ENCODE results near the gene TBC1D5.

The TBC1D5 gene

GRCh38 chr3:17238023-17238422 lies 504.4 kb downstream of the TBC1D5 start:
- H3K23ac ChIP-seq (ENCODE audit: low read length in 2 of 2): no peak overlapping the region
- H3K36me3 ChIP-seq (ENCODE audit: control insufficient read depth in 1 of 2, insufficient read depth in 2 of 2, low read depth in 1 of 2, low read length in 2 of 2): peaks cover 0 to 8% of the 10 kb centered on the region in 2 experiments
- H3K14ac ChIP-seq (ENCODE audit: low read length in 2 of 2): no peak overlapping the region
- H3K27me3 ChIP-seq (ENCODE audit: control insufficient read depth in 1 of 2, insufficient read depth in 1 of 2, low read length in 2 of 2): no peaks in the 10 kb centered on the region
- H3K4me1 ChIP-seq (ENCODE audit: control insufficient read depth, insufficient read depth, low read depth, low read length): no peaks in the 10 kb centered on the region
- H2BK120ac ChIP-seq (ENCODE audit: low read depth, low read length): no peak overlapping the region
- H3K9ac ChIP-seq (ENCODE audit: low read length): no peak overlapping the region
- H2BK5ac ChIP-seq (ENCODE audit: low read depth, low read length, poor library complexity, severe bottlenecking): no peak overlapping the region
- H2AFZ ChIP-seq (ENCODE audit: low read depth, low read length): no peak overlapping the region
- no peak overlapping the region for H2BK12ac ChIP-seq (ENCODE audit: low read length in 2 of 2)
- no peaks in the 10 kb centered on the region for H3K9me3 ChIP-seq (ENCODE audit: control insufficient read depth, low read length)
- no peak overlapping the region for H3K4ac ChIP-seq (ENCODE audit: low read depth in 1 of 2, low read length in 2 of 2)
- H2BK15ac ChIP-seq (ENCODE audit: low read depth, poor library complexity, severe bottlenecking): no peak overlapping the region
- no peak overlapping the region for H3K27ac ChIP-seq (ENCODE audit: low read length, poor library complexity, severe bottlenecking)
- H3K18ac ChIP-seq (ENCODE audit: low read depth in 1 of 2, low read length in 2 of 2): no peak overlapping the region
- H4K8ac ChIP-seq (ENCODE audit: low read length): no peak overlapping the region
- DNase-seq: no peak
- no peak overlapping the region for H3K4me2 ChIP-seq (ENCODE audit: low read length, poor library complexity, severe bottlenecking)
- no peak overlapping the region for H4K91ac ChIP-seq (ENCODE audit: low read length)
- no peaks in the 10 kb centered on the region for H3K79me1 ChIP-seq (replicated peaks; ENCODE audit: low read length, poor library complexity, severe bottlenecking)
- no peak overlapping the region for H2AK5ac ChIP-seq (ENCODE audit: low read length, severe bottlenecking)
- H3K4me3 ChIP-seq (ENCODE audit: insufficient read depth in 1 of 2, low read depth in 1 of 2, low read length in 2 of 2): no peak overlapping the region

- H3K4me2 ChIP-seq (ENCODE audit: low read length, poor library complexity, severe bottlenecking): no peak overlapping the region
- H3K36me3 ChIP-seq (ENCODE audit: control insufficient read depth in 1 of 2, insufficient read depth in 2 of 2, low read depth in 1 of 2, low read length in 2 of 2): peaks cover 0 to 8% of the 10 kb centered on the region in 2 experiments
- H3K9me3 ChIP-seq (ENCODE audit: control insufficient read depth, low read length): no peaks in the 10 kb centered on the region
- no peak overlapping the region for H2BK5ac ChIP-seq (ENCODE audit: low read depth, low read length, poor library complexity, severe bottlenecking)
- no peak overlapping the region for H2BK15ac ChIP-seq (ENCODE audit: low read depth, poor library complexity, severe bottlenecking)
- no peak overlapping the region for H2BK12ac ChIP-seq (ENCODE audit: low read length in 2 of 2)
- no peak overlapping the region for H2AK5ac ChIP-seq (ENCODE audit: low read length, severe bottlenecking)
- no peak overlapping the region for H3K18ac ChIP-seq (ENCODE audit: low read depth in 1 of 2, low read length in 2 of 2)
- H2BK120ac ChIP-seq (ENCODE audit: low read depth, low read length): no peak overlapping the region
- no peak overlapping the region for H3K27ac ChIP-seq (ENCODE audit: low read length, poor library complexity, severe bottlenecking)
- no peaks in the 10 kb centered on the region for H3K4me1 ChIP-seq (ENCODE audit: control insufficient read depth, insufficient read depth, low read depth, low read length)
- no peak overlapping the region for H3K9ac ChIP-seq (ENCODE audit: low read length)
- H3K27me3 ChIP-seq (ENCODE audit: control insufficient read depth in 1 of 2, insufficient read depth in 1 of 2, low read length in 2 of 2): no peaks in the 10 kb centered on the region
- no peak overlapping the region for H3K4ac ChIP-seq (ENCODE audit: low read depth in 1 of 2, low read length in 2 of 2)
- no peak overlapping the region for H3K4me3 ChIP-seq (ENCODE audit: insufficient read depth in 1 of 2, low read depth in 1 of 2, low read length in 2 of 2)
- no peaks in the 10 kb centered on the region for H3K79me1 ChIP-seq (replicated peaks; ENCODE audit: low read length, poor library complexity, severe bottlenecking)
- no peak overlapping the region for H2AFZ ChIP-seq (ENCODE audit: low read depth, low read length)
- H4K91ac ChIP-seq (ENCODE audit: low read length): no peak overlapping the region
- DNase-seq: no peak
- H3K14ac ChIP-seq (ENCODE audit: low read length in 2 of 2): no peak overlapping the region
- no peak overlapping the region for H3K23ac ChIP-seq (ENCODE audit: low read length in 2 of 2)
- H4K8ac ChIP-seq (ENCODE audit: low read length): no peak overlapping the region
Measured at GRCh38 chr3:17235310-17235709, 507.1 kb downstream of the TBC1D5 start.

DNA sequence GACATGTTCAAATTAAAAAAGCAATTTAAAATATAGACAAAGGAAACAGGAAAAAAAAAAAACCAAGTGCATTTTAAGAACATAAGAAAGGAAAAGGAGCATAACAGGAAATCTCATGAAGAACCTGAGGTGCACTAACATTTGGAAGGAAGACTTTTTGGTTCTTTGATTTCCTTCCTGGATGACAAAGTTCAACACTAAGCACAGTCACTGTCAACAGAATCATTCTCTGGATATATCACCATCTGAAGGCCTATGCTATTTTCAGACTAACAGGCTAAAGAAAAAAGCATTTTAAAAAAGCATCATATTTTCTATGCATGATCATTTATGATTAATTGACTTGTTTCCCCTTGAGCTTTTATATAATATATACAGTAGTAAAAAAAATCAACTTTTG lies 508.0 kb downstream of the TBC1D5 start:
- no peak overlapping the region for H3K4me2 ChIP-seq (ENCODE audit: low read length, poor library complexity, severe bottlenecking)
- H3K9me3 ChIP-seq (ENCODE audit: control insufficient read depth, low read length): no peaks in the 10 kb centered on the region
- H3K18ac ChIP-seq (ENCODE audit: low read depth in 1 of 2, low read length in 2 of 2): no peak overlapping the region
- no peaks in the 10 kb centered on the region for H3K4me1 ChIP-seq (ENCODE audit: control insufficient read depth, insufficient read depth, low read depth, low read length)
- peaks cover 0 to 8% of the 10 kb centered on the region in 2 experiments for H3K36me3 ChIP-seq (ENCODE audit: control insufficient read depth in 1 of 2, insufficient read depth in 2 of 2, low read depth in 1 of 2, low read length in 2 of 2)
- no peak for DNase-seq
- no peak overlapping the region for H2BK5ac ChIP-seq (ENCODE audit: low read depth, low read length, poor library complexity, severe bottlenecking)
- H2BK15ac ChIP-seq (ENCODE audit: low read depth, poor library complexity, severe bottlenecking): no peak overlapping the region
- no peaks in the 10 kb centered on the region for H3K27me3 ChIP-seq (ENCODE audit: control insufficient read depth in 1 of 2, insufficient read depth in 1 of 2, low read length in 2 of 2)
- no peak overlapping the region for H3K14ac ChIP-seq (ENCODE audit: low read length in 2 of 2)
- no peak overlapping the region for H4K8ac ChIP-seq (ENCODE audit: low read length)
- H3K27ac ChIP-seq (ENCODE audit: low read length, poor library complexity, severe bottlenecking): no peak overlapping the region
- no peaks in the 10 kb centered on the region for H3K79me1 ChIP-seq (replicated peaks; ENCODE audit: low read length, poor library complexity, severe bottlenecking)
- H2BK120ac ChIP-seq (ENCODE audit: low read depth, low read length): no peak overlapping the region
- H2AFZ ChIP-seq (ENCODE audit: low read depth, low read length): no peak overlapping the region
- no peak overlapping the region for H3K4me3 ChIP-seq (ENCODE audit: insufficient read depth in 1 of 2, low read depth in 1 of 2, low read length in 2 of 2)
- no peak overlapping the region for H2BK12ac ChIP-seq (ENCODE audit: low read length in 2 of 2)
- H3K9ac ChIP-seq (ENCODE audit: low read length): no peak overlapping the region
- no peak overlapping the region for H3K4ac ChIP-seq (ENCODE audit: low read depth in 1 of 2, low read length in 2 of 2)
- no peak overlapping the region for H2AK5ac ChIP-seq (ENCODE audit: low read length, severe bottlenecking)
- H4K91ac ChIP-seq (ENCODE audit: low read length): no peak overlapping the region
- no peak overlapping the region for H3K23ac ChIP-seq (ENCODE audit: low read length in 2 of 2)

GRCh38 chr3:17233398-17233800 lies 509.0 kb downstream of the TBC1D5 start:
- Histone ChIP-seq H2AFZ (ENCODE audit: low read depth, low read length) (no peak overlapping the region), H3K9me3 (ENCODE audit: control insufficient read depth, low read length) (no peaks in the 10 kb centered on the region), H2BK15ac (ENCODE audit: low read depth, poor library complexity, severe bottlenecking) (no peak overlapping the region), H3K9ac (ENCODE audit: low read length) (no peak overlapping the region), H3K4me1 (ENCODE audit: control insufficient read depth, insufficient read depth, low read depth, low read length) (no peaks in the 10 kb centered on the region), H3K79me1 (replicated peaks; ENCODE audit: low read length, poor library complexity, severe bottlenecking) (no peaks in the 10 kb centered on the region), H4K8ac (ENCODE audit: low read length) (no peak overlapping the region), H2BK120ac (ENCODE audit: low read depth, low read length) (no peak overlapping the region), H3K14ac (ENCODE audit: low read length in 2 of 2) (no peak overlapping the region), H2BK5ac (ENCODE audit: low read depth, low read length, poor library complexity, severe bottlenecking) (no peak overlapping the region), H3K4me2 (ENCODE audit: low read length, poor library complexity, severe bottlenecking) (no peak overlapping the region), H3K27ac (ENCODE audit: low read length, poor library complexity, severe bottlenecking) (no peak overlapping the region), H3K4ac (ENCODE audit: low read depth in 1 of 2, low read length in 2 of 2) (no peak overlapping the region), H3K27me3 (ENCODE audit: control insufficient read depth in 1 of 2, insufficient read depth in 1 of 2, low read length in 2 of 2) (no peaks in the 10 kb centered on the region), H4K91ac (ENCODE audit: low read length) (no peak overlapping the region), H3K23ac (ENCODE audit: low read length in 2 of 2) (no peak overlapping the region), H3K4me3 (ENCODE audit: insufficient read depth in 1 of 2, low read depth in 1 of 2, low read length in 2 of 2) (no peak overlapping the region), H2BK12ac (ENCODE audit: low read length in 2 of 2) (no peak overlapping the region), H2AK5ac (ENCODE audit: low read length, severe bottlenecking) (no peak overlapping the region), H3K36me3 (ENCODE audit: control insufficient read depth in 1 of 2, insufficient read depth in 2 of 2, low read depth in 1 of 2, low read length in 2 of 2) (peaks cover 0 to 8% of the 10 kb centered on the region in 2 experiments), H3K18ac (ENCODE audit: low read depth in 1 of 2, low read length in 2 of 2) (no peak overlapping the region)
- WGBS: 15% methylated on average over 1 of the region's 3 CpGs
- DNase-seq: peak; percentile 61

Data from mesenchymal stem cell (in vitro differentiated cells and primary cell).